DMS153 (cell line): Measurements from ENCODE around the gene LRRC7.

Experiments
- DNase-seq: peaks from one replicate; lab custom pipeline; 2025; lab: John Stamatoyannopoulos, UW

The LRRC7 gene

GRCh38 chr1:69567652-69568420 lies at the start of gene LRRC7:
TSS of gene LRRC7 (plus strand) at chr1:69567922. CDS start at chr1:69568640, 718 bp downstream.
- peak; percentile 20 for DNase-seq

GRCh38 chr1:69519006-69519405 lies 48.7 kb upstream of the LRRC7 start:
- DNase-seq: no peak

GRCh38 chr1:69520326-69520725 lies 47.4 kb upstream of the LRRC7 start:
- DNase-seq: no peak

- no peak for DNase-seq
Measured at GRCh38 chr1:69523032-69523431, 44.7 kb upstream of the LRRC7 start.

GRCh38 chr1:69523461-69523860 lies 44.3 kb upstream of the LRRC7 start:
- no peak for DNase-seq

- no peak for DNase-seq
Measured at GRCh38 chr1:69524015-69524414, 43.7 kb upstream of the LRRC7 start.

GRCh38 chr1:69527273-69527672 lies 40.4 kb upstream of the LRRC7 start:
- no peak for DNase-seq

GRCh38 chr1:69528376-69528775 lies 39.3 kb upstream of the LRRC7 start:
- DNase-seq: no peak

GRCh38 chr1:69533343-69533742 lies 34.4 kb upstream of the LRRC7 start:
- no peak for DNase-seq

GRCh38 chr1:69534829-69535228 lies 32.9 kb upstream of the LRRC7 start:
- no peak for DNase-seq

- DNase-seq: no peak
Measured at GRCh38 chr1:69535490-69535889, 32.2 kb upstream of the LRRC7 start.

- no peak for DNase-seq
Measured at GRCh38 chr1:69540052-69540451, 27.7 kb upstream of the LRRC7 start.

GRCh38 chr1:69551476-69552324 lies 16.0 kb upstream of the LRRC7 start:
- no peak for DNase-seq

GRCh38 chr1:69553726-69554125 lies 14.0 kb upstream of the LRRC7 start:
- DNase-seq: no peak

- no peak for DNase-seq
Measured at GRCh38 chr1:69568421-69569174, 876 bp downstream of the LRRC7 start.

GRCh38 chr1:69569175-69569541 lies 1.4 kb downstream of the LRRC7 start:
- no peak for DNase-seq

GRCh38 chr1:69569576-69570328 lies 2.0 kb downstream of the LRRC7 start:
- no peak for DNase-seq

GRCh38 chr1:69570356-69570755 lies 2.6 kb downstream of the LRRC7 start:
- DNase-seq: no peak

GRCh38 chr1:69572921-69573320 lies 5.2 kb downstream of the LRRC7 start:
- no peak for DNase-seq

- no peak for DNase-seq
Measured at GRCh38 chr1:69573911-69574310, 6.2 kb downstream of the LRRC7 start.

GRCh38 chr1:69585666-69586065 lies 17.9 kb downstream of the LRRC7 start:
- no peak for DNase-seq

GRCh38 chr1:69587391-69587790 lies 19.7 kb downstream of the LRRC7 start:
- no peak for DNase-seq
